DMS53 treated with DMSO at 0.1 percent for 48 hours (cell line): ENCODE measurements around the gene TXNDC11.

Source experiments
- DNase-seq: peaks from one replicate; lab custom pipeline; 2025; ENCODE audit not compliant: unreplicated experiment; lab: John Stamatoyannopoulos, UW

Gene TXNDC11

GRCh38 chr16:11755022-11755760, 12.5 kb upstream of the TXNDC11 start:
- DNase-seq: peak; percentile 52

- peak; percentile 86 for DNase-seq
Measured at GRCh38 chr16:11752856-11753255, 10.2 kb upstream of the TXNDC11 start.

GRCh38 chr16:11750056-11750455, 7.4 kb upstream of the TXNDC11 start:
- DNase-seq: no peak

- DNase-seq: peak; percentile 51
Measured at GRCh38 chr16:11748404-11749254, 6.0 kb upstream of the TXNDC11 start.

- no peak for DNase-seq
Measured at GRCh38 chr16:11747949-11748403, 5.3 kb upstream of the TXNDC11 start.

- no peak for DNase-seq
Measured at GRCh38 chr16:11744075-11744470, 1.4 kb upstream of the TXNDC11 start.

- peak; percentile 32 for DNase-seq
Measured at GRCh38 chr16:11743308-11744074, 834 bp upstream of the TXNDC11 start.

GRCh38 chr16:11742093-11742535, 543 bp downstream of the TXNDC11 start:
- DNase-seq: no peak

- no peak for DNase-seq
Measured at GRCh38 chr16:11740567-11740966, 2.1 kb downstream of the TXNDC11 start.

GRCh38 chr16:11738742-11739544, 3.7 kb downstream of the TXNDC11 start:
- no peak for DNase-seq

- DNase-seq: no peak
Measured at GRCh38 chr16:11737713-11738112, 4.9 kb downstream of the TXNDC11 start.

GRCh38 chr16:11736903-11737302, 5.8 kb downstream of the TXNDC11 start:
- no peak for DNase-seq

- DNase-seq: no peak
Measured at GRCh38 chr16:11735787-11736186, 6.9 kb downstream of the TXNDC11 start.

- no peak for DNase-seq
Measured at GRCh38 chr16:11734653-11735043, 8.0 kb downstream of the TXNDC11 start.

GRCh38 chr16:11734025-11734652, 8.5 kb downstream of the TXNDC11 start:
- no peak for DNase-seq

GRCh38 chr16:11731222-11731621, 11.4 kb downstream of the TXNDC11 start:
- DNase-seq: no peak

GRCh38 chr16:11729787-11730186, 12.9 kb downstream of the TXNDC11 start:
- DNase-seq: no peak

- DNase-seq: no peak
Measured at GRCh38 chr16:11727796-11728543, 14.7 kb downstream of the TXNDC11 start.

- peak; percentile 3 for DNase-seq
Measured at GRCh38 chr16:11726008-11726407, 16.6 kb downstream of the TXNDC11 start.
